ENCODE results near the gene VEGFA. TPM values are rescaled to one million over a fixed set of nuclear protein-coding genes. Genes with fewer than 3 reads are reported as not detected.

Gene VEGFA
- total RNA-seq: 100 to 1,000 TPM in 1 of 7 donors, 10 to 100 TPM in 6; 19.2 to 123 (median 45.2) TPM
- 10 to 100 TPM; 20.8 to 44.7 TPM for polyA plus RNA-seq
- long read RNA-seq, donor 1, partial matches to known transcripts: 0 of 2 reads
- long read RNA-seq, donor 1, other reads (novel, unspliced or antisense): 2 of 2 reads
- long read RNA-seq, donor 2, full-length matches to known transcripts: 34 of 188 reads
- long read RNA-seq, donor 2, partial matches to known transcripts: 110 of 188 reads
- long read RNA-seq, donor 2, other reads (novel, unspliced or antisense): 44 of 188 reads
- long read RNA-seq, donor 3, transcript VEGFA-205 (7 exons, 3,535 nt): minor isoform, 8 of 32 reads
- long read RNA-seq, donor 3, transcript VEGFA-227 (6 exons, 984 nt): major isoform, 14 of 32 reads
- long read RNA-seq, donor 3, partial matches to known transcripts: 3 of 32 reads
- long read RNA-seq, donor 3, other reads (novel, unspliced or antisense): 2 of 32 reads

- peak; percentile 86 to 94 (median 91) for DNase-seq
- peaks cover 14% of the 10 kb centered on the region for H3K4me1 ChIP-seq (ENCODE audit: insufficient read depth)
- H3K27me3 ChIP-seq: no peaks in the 10 kb centered on the region
- no peaks in the 10 kb centered on the region for H3K9me3 ChIP-seq
- intact Hi-C loops (cut with DNase I): loop anchor here (2.0 to 10.0 kb wide), 6 partner anchors 101 to 309 kb away; no protein-coding TSS in a partner anchor
- WGBS, 3 donors: 0 to 1% (median 0%) methylated on average over 46 to 62 of the region's 62 CpGs
- TF ChIP-seq POLR2A (IDR thresholded peaks at IDR 0.05) (peak; percentile 61), EP300 (IDR thresholded peaks at IDR 0.05) (no peak), CTCF (IDR thresholded peaks at IDR 0.05) (peak; percentile 84 to 91 (median 90))
- no peaks in the 10 kb centered on the region for H3K36me3 ChIP-seq
- H3K27ac ChIP-seq: peak within 1 kb of the TSS; percentile 74 to 76
- H3K4me3 ChIP-seq: peak within 1 kb of the TSS; percentile 78
Measured at GRCh38 chr6:43769526-43770371, at the start of gene VEGFA. VEGFA (plus strand) TSS chr6:43770211.

GRCh38 chr6:43720999-43721398 lies 49.0 kb upstream of the VEGFA start:
- Histone ChIP-seq H3K27ac (no peak overlapping the region), H3K4me3 (no peak overlapping the region), H3K9me3 (no peaks in the 10 kb centered on the region), H3K36me3 (no peaks in the 10 kb centered on the region), H3K4me1 (ENCODE audit: insufficient read depth) (peaks cover 4% of the 10 kb centered on the region), H3K27me3 (no peaks in the 10 kb centered on the region)
- TF ChIP-seq CTCF (IDR thresholded peaks at IDR 0.05): no peak
- no peak for TF ChIP-seq EP300 (IDR thresholded peaks at IDR 0.05)
- no peak for TF ChIP-seq POLR2A (IDR thresholded peaks at IDR 0.05)
- no peak for DNase-seq
- 86 to 95% (median 87%) methylated on average over 4 of the region's 4 CpGs for WGBS, 3 donors
- intact Hi-C loops (cut with DNase I): no loop called here

GRCh38 chr6:43722920-43723545 lies 47.0 kb upstream of the VEGFA start:
- H3K36me3 ChIP-seq: no peaks in the 10 kb centered on the region
- H3K27ac ChIP-seq: no peak overlapping the region

More at GRCh38 chr6:43722920-43723545, 47.0 kb upstream of the VEGFA start:
- no peak for DNase-seq
- TF ChIP-seq EP300 (IDR thresholded peaks at IDR 0.05): no peak
- no peak for TF ChIP-seq CTCF (IDR thresholded peaks at IDR 0.05)
- TF ChIP-seq POLR2A (IDR thresholded peaks at IDR 0.05): no peak
- Histone ChIP-seq H3K4me3 (no peak overlapping the region), H3K27me3 (no peaks in the 10 kb centered on the region), H3K9me3 (no peaks in the 10 kb centered on the region), H3K4me1 (ENCODE audit: insufficient read depth) (no peaks in the 10 kb centered on the region)
- intact Hi-C loops (cut with DNase I): no loop called here
- WGBS, 3 donors: 62 to 80% (median 75%) methylated on average over 10 of the region's 10 CpGs
